ENCODE data around the gene LRRC51. TPM values are rescaled to one million over a fixed set of nuclear protein-coding genes. Genes with fewer than 3 reads are reported as not detected.

LRRC51 gene
- total RNA-seq, 2 donors from 2014 or later, result 6.0 to 6.9 TPM

- DNase-seq (ENCODE audit: low spot score), result no peak
- intact Hi-C loops (cut with DNase I), result no loop called here
Observed at GRCh38 chr11:72067266-72067665, 13.4 kb upstream of the LRRC51 start.

GRCh38 chr11:72067676-72068075 lies 13.0 kb upstream of the LRRC51 start:
- intact Hi-C loops (cut with DNase I), result no loop called here
- DNase-seq (ENCODE audit: low spot score), result no peak

GRCh38 chr11:72069200-72069599 lies 11.4 kb upstream of the LRRC51 start:
- DNase-seq (ENCODE audit: low spot score), result no peak
- intact Hi-C loops (cut with DNase I), result no loop called here

- intact Hi-C loops (cut with DNase I), result no loop called here
- peak; percentile 96 for DNase-seq (ENCODE audit: low spot score)
Observed at GRCh38 chr11:72069787-72070251, 10.8 kb upstream of the LRRC51 start.

GRCh38 chr11:72070491-72070890 lies 10.2 kb upstream of the LRRC51 start:
- intact Hi-C loops (cut with DNase I), result no loop called here
- DNase-seq (ENCODE audit: low spot score), result no peak

- intact Hi-C loops (cut with DNase I), result no loop called here
- no peak for DNase-seq (ENCODE audit: low spot score)
Observed at GRCh38 chr11:72072348-72072747, 8.3 kb upstream of the LRRC51 start.

- no peak for DNase-seq (ENCODE audit: low spot score)
- intact Hi-C loops (cut with DNase I), result no loop called here
Observed at GRCh38 chr11:72075109-72075508, 5.5 kb upstream of the LRRC51 start.

GRCh38 chr11:72075756-72076155 lies 4.9 kb upstream of the LRRC51 start:
- intact Hi-C loops (cut with DNase I), result no loop called here

GRCh38 chr11:72078477-72078876 lies 2.2 kb upstream of the LRRC51 start:
- intact Hi-C loops (cut with DNase I), result no loop called here

More at GRCh38 chr11:72075756-72076155, 4.9 kb upstream of the LRRC51 start:
- no peak for DNase-seq (ENCODE audit: low spot score)

GRCh38 chr11:72079819-72080325 lies 778 bp upstream of the LRRC51 start:
- DNase-seq (ENCODE audit: low spot score), result no peak

More at GRCh38 chr11:72078477-72078876, 2.2 kb upstream of the LRRC51 start:
- DNase-seq (ENCODE audit: low spot score), result no peak

GRCh38 chr11:72081184-72081644 lies 564 bp downstream of the LRRC51 start:
- intact Hi-C loops (cut with DNase I), result loop anchor here in 1 of 2 donors (5.0 kb wide), 1 partner anchor 44 kb away; no protein-coding TSS in a partner anchor
- DNase-seq (ENCODE audit: low spot score), result no peak

More at GRCh38 chr11:72079819-72080325, 778 bp upstream of the LRRC51 start:
- intact Hi-C loops (cut with DNase I), result loop anchor here in 1 of 2 donors (5.0 kb wide), 1 partner anchor 43 kb away; no protein-coding TSS in a partner anchor

GRCh38 chr11:72081821-72082453 lies 1.3 kb downstream of the LRRC51 start:
- DNase-seq (ENCODE audit: low spot score), result no peak
- intact Hi-C loops (cut with DNase I), result loop anchor here in 1 of 2 donors (5.0 kb wide), 1 partner anchor 45 kb away; no protein-coding TSS in a partner anchor

- intact Hi-C loops (cut with DNase I), result loop anchor here in 1 of 2 donors (5.0 kb wide), 1 partner anchor 46 kb away; no protein-coding TSS in a partner anchor
- no peak for DNase-seq (ENCODE audit: low spot score)
Observed at GRCh38 chr11:72083414-72083813, 2.8 kb downstream of the LRRC51 start.

GRCh38 chr11:72084076-72084475 lies 3.4 kb downstream of the LRRC51 start:
- intact Hi-C loops (cut with DNase I), result loop anchor here in 1 of 2 donors (5.0 kb wide), 1 partner anchor 47 kb away; no protein-coding TSS in a partner anchor
- DNase-seq (ENCODE audit: low spot score), result no peak

GRCh38 chr11:72084965-72085364 lies 4.3 kb downstream of the LRRC51 start:
- no peak for DNase-seq (ENCODE audit: low spot score)
- intact Hi-C loops (cut with DNase I), result loop anchor here in 1 of 2 donors (5.0 kb wide), 1 partner anchor 48 kb away; no protein-coding TSS in a partner anchor

- intact Hi-C loops (cut with DNase I), result no loop called here
Observed at GRCh38 chr11:72085621-72086351, 5.1 kb downstream of the LRRC51 start.

GRCh38 chr11:72088076-72088808 lies 7.6 kb downstream of the LRRC51 start:
- intact Hi-C loops (cut with DNase I), result no loop called here
- DNase-seq (ENCODE audit: low spot score), result no peak

More at GRCh38 chr11:72085621-72086351, 5.1 kb downstream of the LRRC51 start:
- no peak for DNase-seq (ENCODE audit: low spot score)

GRCh38 chr11:72091292-72091691 lies 10.6 kb downstream of the LRRC51 start:
- intact Hi-C loops (cut with DNase I), result loop anchor here (2.0 to 5.0 kb wide), 2 partner anchors 64 to 66 kb away; no protein-coding TSS in a partner anchor
- DNase-seq (ENCODE audit: low spot score), result peak; percentile 89

GRCh38 chr11:72098741-72099140 lies 18.1 kb downstream of the LRRC51 start:
- intact Hi-C loops (cut with DNase I), result loop anchor here in 1 of 2 donors (5.0 kb wide), 1 partner anchor 81 kb away; no protein-coding TSS in a partner anchor
- DNase-seq (ENCODE audit: low spot score), result no peak
